MM.1S (cell line): ENCODE measurements around the gene OR13H1.

ENCODE experiments used
- CTCF ChIP-seq: fragments of 300-600 bp; sonication (generic); IDR thresholded peaks from 2 replicates; pipeline ENCODE4 v1.5.1; 2016; ENCODE audit warnings: antibody characterized with exemption, low read length, mixed read lengths
- EZH2 ChIP-seq: fragments of 300-600 bp; sonication (generic); optimal IDR thresholded peaks from 2 replicates; pipeline ENCODE3; 2017; ENCODE audit warnings: low read depth, mild to moderate bottlenecking, antibody characterized with exemption, low read length, mixed read lengths
- EZH2phosphoT487 ChIP-seq: fragments of 300-600 bp; sonication (generic); IDR thresholded peaks from 2 replicates; pipeline ENCODE4 v1.6.1; 2018; ENCODE audit warnings: antibody characterized with exemption, low read length

- no peak for TF ChIP-seq CTCF
- no peak for TF ChIP-seq EZH2
- TF ChIP-seq EZH2phosphoT487 = no peak
These were observed 28.6 kb downstream of the OR13H1 start for GRCh38 chrX:131572372-131573014.
